ENCODE data around the gene BTBD2. TPM values are rescaled to one million over a fixed set of nuclear protein-coding genes. Genes with fewer than 3 reads are reported as not detected.

BTBD2 gene
- total and polyA plus RNA-seq, 2 of the 8 experiments (the other 6 are each of a cell fraction or from before 2014, with no cell fraction given) = 91.7 to 92.3 TPM

DNA sequence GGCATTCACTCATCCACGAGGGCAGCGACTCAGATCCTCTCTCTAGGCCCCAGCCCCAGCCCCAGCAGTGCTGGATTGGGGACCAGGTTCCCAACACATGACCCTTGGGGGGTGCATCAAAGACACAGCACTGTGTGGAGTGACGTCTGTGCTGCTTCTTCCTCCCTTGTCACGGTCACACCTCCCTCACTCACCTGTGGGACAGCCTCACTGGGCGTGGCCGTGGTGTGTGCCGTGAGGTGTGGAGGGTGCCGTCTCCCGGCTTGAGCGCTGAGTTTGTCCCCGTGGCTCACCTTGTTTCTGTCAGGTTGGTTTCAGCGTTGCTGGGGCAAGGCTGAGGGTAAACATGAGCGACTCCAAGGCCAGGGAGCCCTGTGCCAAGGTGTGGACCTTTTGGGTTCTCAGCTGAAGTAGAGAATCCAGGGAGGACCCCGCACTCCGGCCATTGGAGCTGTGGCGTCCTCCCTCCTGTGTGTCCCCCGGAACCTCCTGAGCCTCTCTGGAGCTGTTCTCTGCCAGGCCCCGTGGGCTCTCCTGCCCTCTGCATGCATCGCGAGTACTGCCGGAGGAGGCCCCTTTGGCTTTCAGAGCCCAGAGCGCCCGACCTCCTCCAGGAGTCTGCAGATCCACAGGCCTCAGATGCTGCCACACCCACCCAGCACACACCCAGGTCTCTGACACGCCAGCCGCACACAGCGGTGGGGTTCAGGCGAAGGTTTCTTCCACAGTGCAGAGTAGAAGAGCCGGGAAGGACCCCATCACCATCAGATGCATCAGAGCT lies 40.9 kb downstream of the BTBD2 start:
- Histone ChIP-seq H4K91ac (replicated peaks; ENCODE audit: insufficient read length, low read length) (no peak overlapping the region), H4K20me1 (replicated peaks in 1 of 2; ENCODE audit: control insufficient read depth in 1 of 2, insufficient read depth in 2 of 2, low read length in 2 of 2) (peaks cover 25 to 31% of the 10 kb centered on the region in 2 experiments), H3K27ac (ENCODE audit: low read depth, low read length) (no peak overlapping the region)
- TF ChIP-seq CREB1 (IDR thresholded peaks at IDR 0.05) (no peak), NANOG (IDR thresholded peaks at IDR 0.05; ENCODE audit: insufficient read depth, low read depth, low read length, poor library complexity, severe bottlenecking) (no peak), CBX8 (IDR thresholded peaks at IDR 0.05; ENCODE audit: borderline replicate concordance, low read depth, low read length) (no peak), EP300 (IDR thresholded peaks at IDR 0.05; ENCODE audit: borderline replicate concordance in 1 of 2, low read depth in 2 of 2, low read length in 2 of 2) (no peak), RAD21 (IDR thresholded peaks at IDR 0.05 in 1 of 2, conservative IDR thresholded peaks at IDR 0.05 in 1 of 2; ENCODE audit: low read depth in 2 of 2, low read length in 2 of 2) (no peak), KDM4A (IDR thresholded peaks at IDR 0.05; ENCODE audit: low read depth, low read length, severe bottlenecking) (no peak), SIRT6 (IDR thresholded peaks at IDR 0.05; ENCODE audit: low read length) (no peak), SAP30 (IDR thresholded peaks at IDR 0.05; ENCODE audit: insufficient read depth, insufficient replicate concordance, low read length) (no peak), MAFK (IDR thresholded peaks at IDR 0.05; ENCODE audit: low read depth, low read length) (no peak)
- TF ChIP-seq, protein P1, sequence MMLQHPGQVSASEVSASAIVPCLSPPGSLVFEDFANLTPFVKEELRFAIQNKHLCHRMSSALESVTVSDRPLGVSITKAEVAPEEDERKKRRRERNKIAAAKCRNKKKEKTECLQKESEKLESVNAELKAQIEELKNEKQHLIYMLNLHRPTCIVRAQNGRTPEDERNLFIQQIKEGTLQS (IDR thresholded peaks at IDR 0.05; ENCODE audit: insufficient read depth, low read depth, low read length) = no peak

More for the DNA sequence above, 40.9 kb downstream of the BTBD2 start:
- no peak overlapping the region for H2AK5ac ChIP-seq (ENCODE audit: low read depth, low read length)
- H3K4me2 ChIP-seq (ENCODE audit: insufficient read depth in 1 of 2, low read depth in 2 of 2, low read length in 2 of 2) = no peak overlapping the region
- H4K5ac ChIP-seq (ENCODE audit: insufficient read length, low read depth, low read length) = no peak overlapping the region
- H3K9me3 ChIP-seq (ENCODE audit: insufficient read depth in 2 of 2, low read depth in 1 of 2, low read length in 1 of 2) = no peaks in the 10 kb centered on the region
- H2AFZ ChIP-seq (ENCODE audit: low read length) = no peak overlapping the region
- FAIRE-seq (no peak), DNase-seq (ENCODE audit: low read depth in 1 of 2, low spot score in 2 of 2) (no peak)
- ChIA-PET CTCF (ENCODE audit: partially characterized antibody) (interaction anchor here (0.5 to 1.6 kb wide), 8 partner anchors 21 to 602 kb away, joined by 3 to 6 read pairs (median 3); no protein-coding TSS in a partner anchor), POLR2A (ENCODE audit: partially characterized antibody) (interaction anchor here (0.9 to 1.2 kb wide), 5 partner anchors 9 to 77 kb away, joined by 3 to 5 read pairs (median 3); no protein-coding TSS in a partner anchor)
- H3K79me2 ChIP-seq (ENCODE audit: control insufficient read depth in 1 of 2, insufficient read depth in 2 of 2, low read length in 2 of 2) = peaks cover 0 to 41% of the 10 kb centered on the region in 2 experiments; a peak in 2 of 4 replicates
- no peak overlapping the region for H3K4me3 ChIP-seq (ENCODE audit: extremely low read depth in 1 of 4, insufficient read depth in 2 of 4, low read depth in 3 of 4, low read length in 4 of 4)
- no peak overlapping the region for H3K18ac ChIP-seq (ENCODE audit: extremely low read depth, low read length)
- H3K23ac ChIP-seq (ENCODE audit: insufficient read length) = no peak overlapping the region
- no peak overlapping the region for H2BK20ac ChIP-seq (ENCODE audit: low read length)
- no peak overlapping the region for H2BK120ac ChIP-seq (replicated peaks; ENCODE audit: low read depth, low read length)
- no peaks in the 10 kb centered on the region for H3K23me2 ChIP-seq (ENCODE audit: low read depth, low read length)
- no peaks in the 10 kb centered on the region for H3K27me3 ChIP-seq (replicated peaks in 1 of 4; ENCODE audit: control insufficient read depth in 3 of 4, extremely low read depth in 1 of 4, insufficient read depth in 3 of 4, low read length in 3 of 4)
- 93% methylated on average over 28 of the region's 28 CpGs; no CpG with 5 or more reads in 1 of the 2 experiments for WGBS, 2 experiments (ENCODE audit: extremely low coverage in 1 of 2, insufficient coverage in 1 of 2, insufficient read length in 1 of 2, insufficient replicate concordance in 2 of 2, low coverage in 1 of 2, low lambda C conversion rate in 2 of 2, missing lambda C conversion rate in 1 of 2)
- H3K4ac ChIP-seq (replicated peaks; ENCODE audit: insufficient read length, low read depth, low read length) = no peak overlapping the region
- no peak overlapping the region for H4K8ac ChIP-seq (ENCODE audit: extremely low read depth, insufficient read depth, low read length)
- H2BK15ac ChIP-seq (ENCODE audit: low read length) = no peak overlapping the region
- peaks cover 2 to 31% (median 7%) of the 10 kb centered on the region in 4 experiments; a peak in 7 of 8 replicates for H3K36me3 ChIP-seq (ENCODE audit: control insufficient read depth in 2 of 4, insufficient read depth in 4 of 4, low read length in 3 of 4)
- no peak overlapping the region for H3K56ac ChIP-seq (replicated peaks; ENCODE audit: insufficient read length, low read depth, low read length)
- H3K9ac ChIP-seq (replicated peaks in 1 of 4; ENCODE audit: extremely low read depth in 1 of 4, low read depth in 3 of 4, low read length in 3 of 4) = no peak overlapping the region
- H3K79me1 ChIP-seq (ENCODE audit: low read depth, low read length) = peaks cover 17% of the 10 kb centered on the region
- no peak overlapping the region for H2BK5ac ChIP-seq (ENCODE audit: low read depth, low read length)
- no peak overlapping the region for H3K14ac ChIP-seq (ENCODE audit: insufficient read length)
- no peaks in the 10 kb centered on the region for H3K4me1 ChIP-seq (replicated peaks in 1 of 4; ENCODE audit: control insufficient read depth in 3 of 4, insufficient read depth in 4 of 4, low read length in 3 of 4)
- no peak overlapping the region for H2BK12ac ChIP-seq (ENCODE audit: low read depth, low read length)
